Esophagus squamous epithelium (tissue), 4 donors: ENCODE data around the gene RAPGEF3.

Source experiments
- POLR2A ChIP-seq, 4 donors: fragments of 450-650 bp; IDR thresholded peaks; one replicate each; pipeline ENCODE4 v1.6.1; 2017; ENCODE audit warnings: antibody characterized with exemption in 4 of 4, mild to moderate bottlenecking in 4 of 4, moderate library complexity in 3 of 4
- TF ChIP-seq, protein P1 (sequence below), 6 experiments: fragments of 450-650 bp in 4 of 6; fragments of 200-600 bp in 2 of 6; sonication (generic) in 2 of 6; IDR thresholded peaks; one replicate each; pipeline ENCODE4 v1.5.1; 2016 to 2019; ENCODE audit warnings: antibody characterized with exemption in 6 of 6, mild to moderate bottlenecking in 4 of 6, moderate library complexity in 4 of 6

DNA sequence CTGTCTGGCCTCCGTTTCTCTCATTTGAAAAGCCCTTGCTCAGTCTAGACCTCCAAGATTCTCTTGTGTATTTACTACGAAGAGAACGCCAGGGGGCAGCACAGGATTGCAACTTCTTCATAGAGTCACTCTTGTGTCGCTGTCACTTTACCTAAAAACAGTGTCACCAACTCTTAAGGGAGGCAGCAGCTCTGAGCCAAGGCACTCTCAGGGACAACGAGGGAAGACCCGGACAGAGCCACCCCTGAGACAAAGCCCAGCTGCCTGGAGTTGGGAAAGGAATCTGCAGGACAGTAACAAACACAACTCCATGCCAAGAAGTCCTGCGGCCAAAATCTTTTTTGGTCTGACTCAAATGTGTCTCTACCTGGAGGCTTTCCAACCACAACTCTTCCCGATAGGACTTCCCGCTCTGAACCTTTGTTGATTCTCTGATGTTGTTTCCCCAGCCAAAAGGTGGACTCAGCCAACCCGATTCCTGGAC is 43.2 kb downstream of the RAPGEF3 start:
- TF ChIP-seq POLR2A (IDR thresholded peaks at IDR 0.05), result no peak
- TF ChIP-seq, protein P1, sequence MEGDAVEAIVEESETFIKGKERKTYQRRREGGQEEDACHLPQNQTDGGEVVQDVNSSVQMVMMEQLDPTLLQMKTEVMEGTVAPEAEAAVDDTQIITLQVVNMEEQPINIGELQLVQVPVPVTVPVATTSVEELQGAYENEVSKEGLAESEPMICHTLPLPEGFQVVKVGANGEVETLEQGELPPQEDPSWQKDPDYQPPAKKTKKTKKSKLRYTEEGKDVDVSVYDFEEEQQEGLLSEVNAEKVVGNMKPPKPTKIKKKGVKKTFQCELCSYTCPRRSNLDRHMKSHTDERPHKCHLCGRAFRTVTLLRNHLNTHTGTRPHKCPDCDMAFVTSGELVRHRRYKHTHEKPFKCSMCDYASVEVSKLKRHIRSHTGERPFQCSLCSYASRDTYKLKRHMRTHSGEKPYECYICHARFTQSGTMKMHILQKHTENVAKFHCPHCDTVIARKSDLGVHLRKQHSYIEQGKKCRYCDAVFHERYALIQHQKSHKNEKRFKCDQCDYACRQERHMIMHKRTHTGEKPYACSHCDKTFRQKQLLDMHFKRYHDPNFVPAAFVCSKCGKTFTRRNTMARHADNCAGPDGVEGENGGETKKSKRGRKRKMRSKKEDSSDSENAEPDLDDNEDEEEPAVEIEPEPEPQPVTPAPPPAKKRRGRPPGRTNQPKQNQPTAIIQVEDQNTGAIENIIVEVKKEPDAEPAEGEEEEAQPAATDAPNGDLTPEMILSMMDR (IDR thresholded peaks at IDR 0.05), result peak; percentile 68 to 84 (median 82)
